Gastroesophageal sphincter (tissue), 4 donors: Measurements from ENCODE around the gene MBD3L3. TPM values are rescaled to one million over a fixed set of nuclear protein-coding genes. Genes with fewer than 3 reads are reported as not detected.

Experiments
- ATAC-seq: fragments of 150-250 bp; one replicate; pipeline ENCODE4 v1.9.1; 2016; ENCODE audit warnings: mild to moderate bottlenecking, moderate library complexity
- H3K27ac ChIP-seq, 4 donors: fragments of 200-600 bp; sonication (generic) in 3 of 4; 1 replicate in 3 of 4; 2 replicates in 1 of 4; pipeline ENCODE4 v1.5.1; 2016 to 2019
- H3K27me3 ChIP-seq: fragments of 200-600 bp; sonication (generic); one replicate; pipeline ENCODE4 v1.5.1; 2019
- H3K36me3 ChIP-seq, 2 donors: fragments of 200-600 bp; sonication (generic); one replicate each; pipeline ENCODE4 v1.5.1; 2019; ENCODE audit warnings: control low read depth in 1 of 2
- H3K4me1 ChIP-seq, 3 donors: fragments of 200-600 bp; sonication (generic); 1 replicate in 2 of 3; 2 replicates in 1 of 3; pipeline ENCODE4 v1.5.1; 2016 to 2019; ENCODE audit warnings: control low read depth in 2 of 3
- H3K4me3 ChIP-seq, 2 donors: fragments of 200-600 bp; sonication (generic); one replicate each; pipeline ENCODE4 v1.5.1; 2019; ENCODE audit warnings: mild to moderate bottlenecking in 1 of 2, moderate library complexity in 1 of 2
- H3K9me3 ChIP-seq, 3 donors: fragments of 200-600 bp; sonication (generic); one replicate each; pipeline ENCODE4 v1.5.1; 2017 to 2019; ENCODE audit warnings: control low read depth in 2 of 3
- CTCF ChIP-seq, 4 experiments: fragments of 200-600 bp in 2 of 4; fragments of 450-650 bp in 2 of 4; sonication (generic) in 1 of 4; IDR thresholded peaks; one replicate each; pipeline ENCODE4 v1.5.1; 2017 to 2019; ENCODE audit warnings: antibody characterized with exemption in 4 of 4, mild to moderate bottlenecking in 2 of 4, moderate library complexity in 2 of 4
- EP300 ChIP-seq: sonication (generic); formaldehyde crosslinking; IDR thresholded peaks from one replicate; pipeline ENCODE4 v1.6.1; 2017; ENCODE audit warnings: antibody characterized with exemption, mild to moderate bottlenecking
- POLR2A ChIP-seq, 2 donors: fragments of 450-650 bp; IDR thresholded peaks; one replicate each; pipeline ENCODE4 v1.6.1; 2017; ENCODE audit warnings: antibody characterized with exemption in 2 of 2, mild to moderate bottlenecking in 2 of 2, moderate library complexity in 1 of 2
- POLR2AphosphoS5 ChIP-seq: sonication (generic); formaldehyde crosslinking; IDR thresholded peaks from one replicate; pipeline ENCODE4 v1.6.1; 2017; ENCODE audit warnings: antibody characterized with exemption
- WGBS, 2 donors: methylation state at CpG; one replicate each; pipeline ENCODE4 v1.1.5; 2018; ENCODE audit warnings: low coverage in 1 of 2; 5-methylcytosine and 5-hydroxymethylcytosine counted together
- total RNA-seq, 4 donors: library from RNA; depleted of rRNA; stranded (reverse); fragments of >200 nt; gene quantifications; one replicate each; pipeline ENCODE4 v1.1.0, GENCODE V29; 2016

Gene MBD3L3
- total RNA-seq, 4 donors from 2014 or later: not detected

GRCh38 chr19:7076151-7076550 lies 17.7 kb upstream of the MBD3L3 start:
- 94 to 100% methylated on average over 2 of the region's 6 CpGs for WGBS, 2 donors
- H3K36me3 ChIP-seq: peaks cover 31 to 100% of the 10 kb centered on the region in 2 donors
- ATAC-seq: no peak
- no peak overlapping the region for H3K27ac ChIP-seq
- TF ChIP-seq POLR2A (IDR thresholded peaks at IDR 0.05): no peak
- H3K4me3 ChIP-seq: no peak overlapping the region
- no peaks in the 10 kb centered on the region for H3K4me1 ChIP-seq
- no peaks in the 10 kb centered on the region for H3K27me3 ChIP-seq
- peaks cover 0 to 71% (median 14%) of the 10 kb centered on the region in 3 donors for H3K9me3 ChIP-seq

- ATAC-seq: no peak
- Histone ChIP-seq H3K36me3 (peaks cover 20 to 93% of the 10 kb centered on the region in 2 donors), H3K27ac (no peak overlapping the region), H3K27me3 (no peaks in the 10 kb centered on the region), H3K9me3 (peaks cover 0 to 58% (median 5%) of the 10 kb centered on the region in 3 donors), H3K4me1 (peaks cover 0 to 11% (median 7%) of the 10 kb centered on the region in 3 donors), H3K4me3 (no peak overlapping the region)
- no peak for TF ChIP-seq EP300
- TF ChIP-seq POLR2AphosphoS5: no peak
- TF ChIP-seq CTCF (IDR thresholded peaks at IDR 0.05): no peak
- TF ChIP-seq POLR2A (IDR thresholded peaks at IDR 0.05): no peak
- WGBS, 2 donors: 92 to 95% methylated on average over 8 to 9 of the region's 29 CpGs
These were observed 16.3 kb upstream of the MBD3L3 start for GRCh38 chr19:7074705-7075282.

- H3K9me3 ChIP-seq: peaks cover 0 to 35% (median 3%) of the 10 kb centered on the region in 3 donors
- TF ChIP-seq POLR2AphosphoS5: no peak
- TF ChIP-seq CTCF (IDR thresholded peaks at IDR 0.05): no peak
- no peak for TF ChIP-seq EP300
- no peak for TF ChIP-seq POLR2A (IDR thresholded peaks at IDR 0.05)
- H3K4me3 ChIP-seq: no peak overlapping the region
- H3K27me3 ChIP-seq: no peaks in the 10 kb centered on the region
- no peak overlapping the region for H3K27ac ChIP-seq
- 87 to 100% methylated on average over 3 to 4 of the region's 6 CpGs for WGBS, 2 donors
- peaks cover 0 to 11% (median 7%) of the 10 kb centered on the region in 3 donors for H3K4me1 ChIP-seq
- H3K36me3 ChIP-seq: peaks cover 3 to 70% of the 10 kb centered on the region in 2 donors
- ATAC-seq: no peak
These were observed 14.1 kb upstream of the MBD3L3 start for GRCh38 chr19:7072541-7072940.

GRCh38 chr19:7069904-7070226 lies 11.4 kb upstream of the MBD3L3 start:
- Histone ChIP-seq H3K27ac (peak overlapping the region; percentile 11 to 84 (median 82)), H3K36me3 (peaks cover 0 to 43% of the 10 kb centered on the region in 2 donors), H3K4me3 (peak overlapping the region; percentile 85 to 93), H3K27me3 (no peaks in the 10 kb centered on the region), H3K9me3 (peaks cover 0 to 8% (median 0%) of the 10 kb centered on the region in 3 donors), H3K4me1 (peaks cover 0 to 11% (median 7%) of the 10 kb centered on the region in 3 donors)
- WGBS, 2 donors: 4% methylated on average over 4 of the region's 12 CpGs; no CpG with 5 or more reads in 1 of the 2 donors
- no peak for ATAC-seq
- no peak for TF ChIP-seq EP300
- no peak for TF ChIP-seq POLR2A (IDR thresholded peaks at IDR 0.05)
- TF ChIP-seq CTCF (IDR thresholded peaks at IDR 0.05): no peak
- TF ChIP-seq POLR2AphosphoS5: no peak

- TF ChIP-seq EP300 (no peak), POLR2AphosphoS5 (peak; percentile 45), CTCF (IDR thresholded peaks at IDR 0.05) (peak in 1 of 4 experiments; percentile 8), POLR2A (IDR thresholded peaks at IDR 0.05) (peak in 1 of 2 donors; percentile 43)
- Histone ChIP-seq H3K27ac (peak within 1 kb of the TSS; percentile 11 to 84 (median 82)), H3K9me3 (peaks cover 0 to 7% (median 0%) of the 10 kb centered on the region in 3 donors), H3K4me1 (peaks cover 0 to 11% (median 7%) of the 10 kb centered on the region in 3 donors), H3K36me3 (peaks cover 0 to 38% of the 10 kb centered on the region in 2 donors), H3K4me3 (peak within 1 kb of the TSS; percentile 85 to 93), H3K27me3 (no peaks in the 10 kb centered on the region)
- peak; percentile 100 for ATAC-seq
- 0 to 1% methylated on average over 6 to 8 of the region's 56 CpGs for WGBS, 2 donors
These were observed 10.8 kb upstream of the MBD3L3 start, which contains the start of gene ZNF557 for GRCh38 chr19:7069042-7069903. Gene ZNF557, plus strand, starts transcription at chr19:7069703. Its CDS starts 5,372 bp downstream, at chr19:7075075.
